GM18526 (cell line): Measurements from ENCODE around the gene EXTL1.

Experiments
- POLR2A ChIP-seq: IDR thresholded peaks from 3 replicates; pipeline ENCODE4 v1.6.1; 2011; ENCODE audit not compliant: insufficient read length; ENCODE audit errors: extremely low read depth

EXTL1 gene

GRCh38 chr1:26041978-26042377 lies 20.4 kb downstream of the EXTL1 start:
- TF ChIP-seq POLR2A = no peak

GRCh38 chr1:26043765-26044164 lies 22.2 kb downstream of the EXTL1 start:
- no peak for TF ChIP-seq POLR2A

GRCh38 chr1:26044414-26044813 lies 22.8 kb downstream of the EXTL1 start:
- no peak for TF ChIP-seq POLR2A

DNA sequence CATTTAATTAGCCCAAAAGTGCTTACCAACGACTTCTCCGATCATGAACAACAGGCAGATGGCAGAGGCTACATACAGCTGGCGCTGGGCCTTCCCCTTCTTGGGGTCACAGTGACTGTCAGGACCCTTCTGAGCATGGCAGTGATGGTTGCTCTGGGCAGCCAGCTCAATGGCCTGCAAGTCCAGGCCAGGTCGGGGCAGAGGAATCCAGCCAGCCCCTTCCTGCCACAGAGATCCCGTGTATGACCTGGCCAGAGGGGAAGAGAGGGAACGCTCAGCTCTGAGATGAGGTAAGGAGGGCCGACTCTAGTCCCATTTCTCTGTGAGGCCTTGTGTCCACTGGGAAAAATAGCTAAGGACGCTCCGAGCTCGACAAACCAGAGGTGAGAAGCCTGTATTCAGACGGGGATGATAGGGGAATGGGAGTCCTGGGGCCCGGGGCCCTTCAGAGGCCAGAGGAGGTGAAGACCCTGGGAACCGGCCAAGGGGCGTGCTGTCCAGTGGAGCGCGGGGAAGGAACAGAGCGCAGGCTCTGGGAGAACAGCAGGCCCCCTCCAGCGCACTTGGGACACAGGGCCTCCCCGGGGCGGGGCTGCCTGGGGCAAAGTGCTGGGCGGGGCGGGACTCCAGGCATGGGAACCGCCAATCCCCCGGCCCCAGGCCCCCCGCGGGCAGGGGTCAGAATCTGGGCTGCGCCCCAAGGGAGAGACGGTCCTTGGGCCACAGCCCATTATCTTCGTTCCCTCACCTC lies 23.6 kb downstream of the EXTL1 start:
- no peak for TF ChIP-seq POLR2A

DNA sequence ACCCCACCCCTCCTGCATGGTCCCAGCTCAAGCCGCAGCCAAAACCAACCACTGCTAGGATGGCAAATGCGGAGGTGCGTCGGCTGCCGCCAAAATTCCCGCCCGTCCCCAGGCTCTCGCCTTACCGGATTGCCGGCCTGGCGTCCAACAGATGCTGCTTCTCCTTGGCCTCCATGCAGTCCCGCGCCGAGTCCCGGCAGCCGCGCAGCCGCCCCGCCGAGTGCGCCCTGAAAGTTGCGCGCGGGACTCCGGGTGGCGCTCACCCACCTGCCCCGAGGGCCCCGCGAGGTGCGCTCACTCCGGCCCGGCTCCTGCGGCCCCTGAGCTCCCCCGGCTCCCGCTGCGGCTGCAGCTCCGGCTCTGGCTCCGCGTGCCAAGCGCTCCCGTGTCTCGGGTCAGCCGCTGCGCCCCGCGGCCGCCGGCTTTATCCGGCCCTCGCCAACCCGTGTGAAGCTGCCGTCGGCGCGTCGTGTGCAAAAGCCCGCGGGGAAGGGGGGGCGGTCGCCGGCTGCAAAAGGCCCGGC lies 24.2 kb downstream of the EXTL1 start, which contains the start of gene SLC30A2:
Gene SLC30A2 (minus strand): TSS at position 397 of the 524 bp plus-strand sequence. CDS start 222 bp downstream, at position 175.
- TF ChIP-seq POLR2A = no peak

DNA sequence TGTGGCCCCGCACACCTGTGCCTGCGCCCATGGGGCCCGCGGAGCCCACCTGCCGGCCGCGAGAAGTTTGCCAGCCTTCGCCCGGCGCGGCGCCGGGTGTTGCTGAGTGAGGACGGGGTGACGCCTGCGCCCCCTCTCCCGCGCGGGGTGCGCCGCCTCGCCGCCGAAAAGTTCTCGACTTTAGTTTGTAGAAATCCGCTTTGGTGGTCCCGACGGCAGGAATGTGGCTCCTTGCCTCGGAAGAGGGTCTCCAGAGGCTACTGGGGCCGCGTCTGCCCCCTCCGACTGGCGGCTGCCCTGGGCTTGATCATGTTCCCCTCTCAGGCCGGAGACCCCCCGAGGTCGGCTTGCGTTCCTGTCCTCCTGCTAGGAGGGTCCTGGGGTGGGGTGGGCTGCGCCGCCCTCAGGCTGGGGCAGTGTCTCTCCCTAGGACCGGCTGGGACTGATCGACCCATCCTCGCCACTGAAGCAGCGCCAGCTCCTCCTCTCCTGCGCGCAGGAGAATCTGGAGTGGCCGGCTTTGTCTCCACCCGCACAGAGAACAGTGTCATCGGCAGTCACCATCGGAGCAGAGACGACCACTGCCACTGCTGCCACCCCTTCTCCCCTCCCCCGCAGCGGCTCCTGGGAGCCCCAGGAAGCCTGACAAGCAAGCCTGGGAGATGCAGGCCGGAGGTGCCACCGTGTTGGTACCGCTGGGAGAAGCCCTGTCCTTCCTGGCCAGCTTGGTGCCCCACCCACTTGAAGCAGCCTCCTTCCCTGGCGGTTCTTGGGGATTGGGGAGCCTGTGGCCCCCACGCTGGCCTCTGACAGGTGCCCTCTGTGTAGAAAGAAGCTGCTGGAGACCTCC lies 24.9 kb downstream of the EXTL1 start:
- no peak for TF ChIP-seq POLR2A

GRCh38 chr1:26047278-26047874 lies 25.8 kb downstream of the EXTL1 start:
- no peak for TF ChIP-seq POLR2A

GRCh38 chr1:26049531-26050247 lies 28.1 kb downstream of the EXTL1 start:
- TF ChIP-seq POLR2A = no peak

- no peak for TF ChIP-seq POLR2A
Measured at GRCh38 chr1:26050248-26050640, 28.7 kb downstream of the EXTL1 start.

GRCh38 chr1:26053718-26054560 lies 32.4 kb downstream of the EXTL1 start:
- TF ChIP-seq POLR2A = no peak

- no peak for TF ChIP-seq POLR2A
Measured at GRCh38 chr1:26055041-26055440, 33.5 kb downstream of the EXTL1 start.

DNA sequence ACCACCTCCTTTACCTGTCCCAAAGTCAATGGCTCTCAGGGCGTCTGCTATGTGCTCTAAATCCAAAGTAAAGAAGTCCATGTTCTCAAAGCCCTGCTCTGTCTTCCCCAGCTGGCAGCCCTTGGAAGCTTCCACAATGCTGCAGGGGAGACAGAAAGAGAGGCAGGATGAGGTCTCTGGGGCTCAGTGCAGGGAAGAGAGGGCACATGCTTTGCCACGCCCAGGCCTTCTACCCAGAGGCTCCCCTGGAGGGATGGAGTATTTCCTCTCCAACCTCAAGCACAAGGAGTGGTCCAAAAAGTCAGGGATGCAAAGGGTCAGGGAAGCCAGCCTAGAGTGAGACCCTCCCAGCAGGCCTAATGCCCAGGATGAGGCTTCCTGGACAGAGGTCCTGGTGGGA lies 35.6 kb downstream of the EXTL1 start:
- no peak for TF ChIP-seq POLR2A

DNA sequence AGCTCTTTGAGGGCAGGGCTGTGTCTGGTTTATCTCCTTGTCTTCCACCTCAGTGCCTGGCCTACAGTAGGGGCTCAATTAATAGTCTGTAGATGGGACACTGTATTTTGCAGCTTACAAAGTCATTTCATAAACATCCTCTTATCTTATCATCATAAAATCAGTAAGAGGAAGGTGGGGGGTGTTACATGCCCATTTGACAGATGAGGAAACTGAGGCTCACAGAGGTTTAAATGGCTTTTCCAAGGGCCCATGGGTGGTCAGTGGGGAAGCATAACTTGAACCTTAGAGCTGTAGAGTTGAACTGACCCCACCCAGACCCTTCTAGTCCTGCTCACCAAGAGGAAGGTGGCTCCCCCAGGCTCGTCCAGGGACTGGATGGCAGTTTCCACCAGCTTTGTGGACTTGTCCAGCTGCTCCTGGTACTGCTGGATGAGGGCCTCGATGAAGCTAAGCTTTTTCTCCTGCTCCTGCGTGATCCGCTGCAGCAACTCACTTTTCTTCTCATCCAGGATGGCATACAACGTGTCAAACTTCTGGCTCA lies 36.5 kb downstream of the EXTL1 start:
- no peak for TF ChIP-seq POLR2A

GRCh38 chr1:26059906-26060305 lies 38.3 kb downstream of the EXTL1 start:
- no peak for TF ChIP-seq POLR2A
